DMS 273 (cell line): Measurements from ENCODE around the gene TBC1D14.

Source experiments
- DNase-seq: peaks from one replicate; lab custom pipeline; 2025; ENCODE audit not compliant: unreplicated experiment; lab: John Stamatoyannopoulos, UW

Gene TBC1D14

DNA sequence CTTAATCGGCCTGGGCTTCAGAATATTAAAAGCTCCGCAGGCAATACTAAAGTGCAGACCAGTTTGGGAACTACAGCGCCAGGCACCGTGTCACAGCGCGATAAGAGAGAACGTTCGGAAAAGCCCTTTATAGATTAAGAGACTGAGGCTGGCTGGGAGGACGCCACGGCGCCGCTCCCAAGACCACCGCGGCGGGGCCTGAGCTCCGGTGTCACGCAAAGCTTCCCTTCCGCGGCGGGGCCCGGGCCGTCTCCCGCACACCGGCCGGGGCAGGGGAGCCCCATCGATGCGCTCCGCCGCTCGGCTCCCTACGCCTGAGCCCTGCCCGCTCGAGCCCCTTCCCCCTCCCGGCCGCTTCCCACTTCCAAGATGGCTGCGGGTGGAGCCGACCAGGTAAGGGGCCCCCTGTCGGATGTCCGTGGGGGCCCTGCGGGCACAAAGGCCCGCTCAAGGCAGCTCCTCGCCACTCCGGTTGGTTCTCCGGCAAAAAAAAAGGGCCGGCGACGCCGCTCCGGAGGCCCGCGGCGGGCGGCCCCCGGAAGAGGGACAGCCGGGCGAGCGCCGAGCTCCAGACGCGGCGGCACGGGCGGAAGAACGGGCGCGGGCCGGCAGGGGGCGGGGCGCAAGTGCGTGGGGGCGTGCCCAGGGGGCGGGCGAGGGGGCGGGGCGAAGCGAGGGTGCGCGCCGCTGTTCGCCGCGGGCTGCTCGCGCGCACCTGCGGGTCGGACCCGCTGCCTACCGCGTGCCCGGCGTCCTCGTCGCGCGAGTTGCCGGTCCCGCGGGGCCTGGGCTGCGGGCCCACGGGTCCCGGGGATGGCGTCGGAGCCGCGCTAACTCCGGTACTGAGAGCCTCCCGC, at the start of gene TBC1D14:
TBC1D14 (plus strand) TSS at position 714 of the 857 bp plus-strand sequence. CDS start 13,564 bp downstream, outside the sequence.
- DNase-seq = peak; percentile 87

DNA sequence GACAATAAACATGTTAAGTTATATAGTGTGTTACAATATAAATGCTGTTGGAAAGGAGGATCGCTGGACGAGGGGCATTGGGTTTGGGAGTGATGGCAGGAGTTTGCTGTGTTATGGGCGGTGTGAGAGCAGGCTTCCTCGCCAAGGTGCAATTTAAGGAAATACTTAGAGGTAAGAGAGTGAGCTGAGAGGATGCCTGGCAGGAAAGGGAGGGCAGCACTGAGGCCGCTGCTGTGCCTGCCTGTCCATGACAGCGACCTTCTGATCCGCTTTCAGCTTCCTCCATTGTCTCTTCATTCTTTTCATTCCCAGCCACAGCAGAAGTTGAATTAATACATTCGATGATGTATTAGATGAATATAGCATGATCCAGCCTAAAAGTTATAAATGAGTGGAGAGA, 41.2 kb upstream of the TBC1D14 start:
- no peak for DNase-seq

DNA sequence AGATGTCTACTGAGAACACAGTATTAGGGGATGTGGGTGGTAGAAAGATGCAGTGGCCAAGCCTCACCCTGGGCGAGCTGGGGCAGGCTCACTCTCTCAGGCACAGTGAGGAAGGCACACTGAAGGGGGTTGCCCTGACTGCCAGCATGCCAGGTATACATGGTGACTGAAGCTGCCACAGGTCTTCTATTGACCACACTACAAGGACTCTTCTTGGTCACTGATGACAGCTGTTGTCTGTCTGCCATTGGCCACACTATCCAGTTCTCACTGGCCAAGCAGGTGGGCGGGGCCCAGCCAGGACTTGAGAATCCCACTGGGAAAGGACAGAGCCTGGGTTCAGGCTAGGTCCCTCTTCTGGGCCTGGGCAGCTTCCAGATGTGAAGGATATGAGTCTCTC, 39.7 kb upstream of the TBC1D14 start:
- DNase-seq = no peak

DNA sequence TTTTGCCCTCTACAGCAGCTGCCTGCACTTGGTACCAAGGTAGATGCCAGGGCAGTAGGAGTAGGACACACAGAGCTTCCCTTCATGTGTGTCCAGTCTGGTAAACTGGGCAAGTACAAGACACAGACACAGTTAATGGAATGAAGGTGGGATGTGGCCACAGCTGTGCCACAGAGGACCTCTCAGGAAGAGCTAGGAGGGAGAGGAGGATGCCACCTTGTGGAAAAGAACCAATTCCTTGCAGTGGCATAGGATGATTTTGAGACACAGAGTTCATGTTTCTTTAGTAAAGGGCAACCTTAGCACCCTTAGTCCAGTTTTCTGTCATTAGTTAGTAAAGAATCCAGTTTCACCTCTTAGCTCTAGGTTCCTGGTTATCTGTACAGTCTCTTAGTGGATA, 36.3 kb upstream of the TBC1D14 start:
- DNase-seq = peak; percentile 29

DNA sequence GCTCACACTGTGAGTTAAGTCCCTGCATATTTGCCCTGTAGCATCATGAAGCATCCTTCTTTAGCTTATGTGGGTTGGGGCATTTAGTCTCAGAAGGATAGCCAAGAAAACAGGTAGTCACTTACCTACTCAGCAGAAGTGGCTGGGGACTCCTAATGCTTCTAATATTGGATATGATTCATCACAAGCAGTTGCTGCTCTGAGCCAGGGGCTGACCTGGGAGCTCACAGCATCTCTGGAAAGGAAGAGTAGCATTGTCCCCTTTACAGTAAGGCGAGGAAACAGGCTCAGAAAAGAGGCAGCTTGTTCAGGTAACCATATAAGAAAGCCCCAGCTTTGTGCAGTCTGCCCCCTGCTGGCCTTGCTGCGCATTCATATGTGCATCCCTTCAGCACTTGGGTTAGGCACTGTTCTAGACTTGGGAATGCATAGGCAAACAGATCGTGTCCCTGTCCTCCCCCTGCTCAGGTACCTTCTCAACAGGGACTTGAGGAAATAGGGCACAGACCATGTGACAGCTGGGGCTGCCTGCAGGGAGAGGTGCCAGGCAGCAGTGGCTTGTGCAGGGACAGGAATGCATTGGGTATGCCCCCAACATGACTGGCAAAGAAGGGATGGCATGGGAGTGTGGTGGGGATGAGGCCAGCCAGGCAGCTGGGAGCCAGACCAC, 35.7 kb upstream of the TBC1D14 start:
- peak; percentile 69 for DNase-seq

GRCh38 chr4:6874981-6875380, 34.6 kb upstream of the TBC1D14 start:
- no peak for DNase-seq

GRCh38 chr4:6875431-6875831, 34.2 kb upstream of the TBC1D14 start:
- peak; percentile 53 for DNase-seq

GRCh38 chr4:6876440-6876839, 33.2 kb upstream of the TBC1D14 start:
- DNase-seq = no peak

DNA sequence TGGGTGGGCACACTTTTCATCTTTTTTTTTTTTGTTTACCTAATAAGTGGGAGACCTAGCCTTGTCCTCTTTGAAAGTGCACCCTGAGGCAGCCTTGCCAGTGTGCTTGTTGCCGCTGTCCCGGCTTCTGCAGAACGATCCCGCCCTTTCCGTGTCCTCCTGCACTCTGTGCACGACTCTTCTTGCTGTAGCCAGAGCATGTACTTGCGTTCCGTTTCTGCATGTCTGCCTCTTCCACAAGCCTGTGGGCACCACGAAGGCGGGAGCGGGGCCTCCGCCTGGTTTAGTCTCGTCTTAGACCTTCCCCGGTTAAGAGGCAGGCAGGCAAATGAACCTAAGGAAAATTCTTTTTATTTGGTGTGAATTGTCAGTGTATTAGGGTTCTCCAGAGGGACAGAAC, 32.6 kb upstream of the TBC1D14 start:
- no peak for DNase-seq

GRCh38 chr4:6878451-6879059, 31.1 kb upstream of the TBC1D14 start:
- DNase-seq = no peak

GRCh38 chr4:6880691-6881090, 28.9 kb upstream of the TBC1D14 start:
- DNase-seq = no peak

DNA sequence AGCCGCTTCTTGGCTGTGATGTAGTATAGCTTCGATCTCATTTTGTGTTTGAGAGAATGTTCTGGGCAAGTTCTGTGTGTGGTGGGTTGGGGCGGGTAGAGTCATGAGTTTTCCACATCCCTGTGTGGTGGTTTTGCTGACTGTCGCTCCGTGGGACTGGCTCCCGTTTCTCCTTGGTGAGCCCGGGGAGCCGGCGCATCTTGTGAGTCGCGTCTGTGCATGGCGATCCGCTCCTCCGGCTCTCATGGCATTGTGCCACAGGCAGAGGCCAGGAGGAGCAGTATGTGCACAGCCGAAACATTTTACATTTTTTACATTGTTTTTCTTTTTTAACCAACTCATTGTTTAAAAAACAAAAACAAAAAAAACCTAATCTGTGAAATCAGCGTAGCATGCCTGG, 27.7 kb upstream of the TBC1D14 start:
- no peak for DNase-seq

- no peak for DNase-seq
Observed at GRCh38 chr4:6884341-6884870, 25.2 kb upstream of the TBC1D14 start.

GRCh38 chr4:6885953-6886557, 23.6 kb upstream of the TBC1D14 start:
- peak; percentile 68 for DNase-seq

DNA sequence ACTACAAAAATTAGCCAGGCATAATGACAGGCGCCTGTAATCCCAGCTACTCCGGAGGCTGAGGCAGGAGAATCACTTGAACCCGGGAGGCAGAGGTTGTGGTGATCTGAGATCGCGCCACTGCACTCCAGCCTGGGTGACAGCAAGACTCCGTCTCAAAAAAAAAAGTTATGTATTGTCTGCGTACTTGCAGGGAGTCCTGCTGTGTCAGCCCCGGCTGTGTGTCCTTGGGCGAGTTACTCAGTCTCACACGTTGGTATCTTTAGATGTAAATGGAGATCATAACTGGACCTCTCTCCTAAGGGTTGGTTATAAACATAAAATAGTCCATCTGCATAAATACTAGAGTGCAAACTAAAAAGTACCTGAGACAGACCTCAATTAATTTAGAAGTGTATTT, 22.7 kb upstream of the TBC1D14 start:
- DNase-seq = no peak

DNA sequence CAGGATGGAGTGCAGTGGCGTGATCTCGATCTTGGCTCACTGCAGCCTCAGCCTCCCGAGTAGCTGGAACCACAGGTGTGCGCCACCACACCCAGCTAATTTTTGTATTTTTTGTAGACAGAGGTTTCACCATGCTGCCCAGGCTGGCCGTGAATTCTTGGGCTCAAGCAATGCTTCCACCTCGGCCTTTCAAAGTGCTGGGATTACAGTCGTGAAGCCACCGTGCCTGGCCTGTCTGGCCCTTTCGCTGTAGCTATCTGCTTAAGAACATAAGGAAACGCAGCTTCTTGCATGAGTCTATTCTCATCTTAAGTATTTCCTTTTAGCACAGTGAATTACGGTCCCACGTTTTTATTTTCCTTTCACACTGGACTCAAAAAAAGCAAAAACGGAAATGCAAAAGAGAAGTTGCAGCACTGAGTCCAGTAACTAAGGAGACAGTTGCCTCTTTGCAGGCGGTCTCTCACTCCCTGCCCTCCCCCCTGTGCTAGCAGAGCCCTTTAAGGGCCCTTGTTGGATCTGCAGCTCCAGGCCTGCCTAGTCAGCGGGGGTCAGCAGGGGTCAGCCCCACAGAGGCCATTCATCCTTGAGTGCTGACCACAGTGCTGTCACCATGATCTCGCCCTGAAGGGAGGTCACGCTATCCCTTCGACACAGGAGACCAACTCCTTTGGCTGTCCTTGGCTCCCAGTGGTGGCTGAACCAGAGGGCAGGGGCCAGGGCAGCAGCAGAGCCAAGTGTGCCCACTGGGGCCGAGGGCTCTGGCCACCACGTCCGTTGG, 21.8 kb upstream of the TBC1D14 start:
- DNase-seq = no peak

GRCh38 chr4:6888506-6889071, 21.0 kb upstream of the TBC1D14 start:
- DNase-seq = no peak

GRCh38 chr4:6889101-6889735, 20.4 kb upstream of the TBC1D14 start:
- no peak for DNase-seq

DNA sequence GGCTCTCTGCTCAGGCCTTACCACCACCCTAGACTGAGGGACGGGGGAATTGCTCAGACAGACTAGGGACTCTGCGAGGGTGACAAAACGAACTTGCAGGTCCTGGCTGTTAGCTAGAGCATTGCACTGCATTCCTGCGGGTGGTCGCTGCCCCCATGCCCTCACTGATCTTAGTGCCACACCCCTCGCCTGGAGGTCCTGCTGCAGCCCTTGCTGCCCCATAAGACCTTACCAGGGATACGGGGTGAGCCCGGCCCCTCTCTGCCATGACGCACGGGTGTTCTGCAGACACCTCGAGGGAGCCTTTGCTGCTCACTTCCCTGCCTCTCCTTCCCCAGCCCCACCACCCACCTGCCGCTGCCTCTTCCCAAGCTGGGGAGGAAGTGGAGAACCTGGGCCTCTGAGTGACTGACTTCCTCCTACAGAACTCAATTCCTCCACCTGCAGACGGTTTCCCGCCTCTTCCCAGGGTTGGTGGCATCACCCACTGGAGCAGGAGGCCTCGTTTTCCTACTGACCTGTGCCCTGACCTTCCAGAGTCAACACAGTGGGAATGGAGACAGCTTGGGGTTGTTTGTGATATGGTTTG, 19.8 kb upstream of the TBC1D14 start:
- no peak for DNase-seq
